Heart left ventricle (tissue), 13 donors: ENCODE data around the gene CAMK2B.

Source experiments
- CTCF ChIP-seq, 12 donors: fragments of 200-600 bp; sonication (generic) in 4 of 12; IDR thresholded peaks; one replicate each; pipeline versions ENCODE4 v1.5.0 to v1.8.0; 2018 to 2022; ENCODE audit warnings: antibody characterized with exemption in 12 of 12, mild to moderate bottlenecking in 5 of 12
- POLR2A ChIP-seq, 2 donors: fragments of 450-650 bp; IDR thresholded peaks; one replicate each; pipeline ENCODE4 v1.6.1; 2017; ENCODE audit warnings: antibody characterized with exemption in 2 of 2, mild to moderate bottlenecking in 2 of 2, moderate library complexity in 2 of 2
- donor health status: ischemic (EF 13 %, LVEDD 7.1; RV severe dilation, severe dysfunction).
- donor health status: DM: no; HTN: yes; CAD: no.
- donor health status: DM: no; HTN: no; CAD: no.
- donor health status: ischemic (EF 25% LVEDD 6.9; RV normal size, moderate dysfunction).
- donor health status: ischemic (EF 25% LVEDD 5.7; RV mildly dilated, moderate dysfunction).
- donor health status: ischemic (EF 35%, LVEDD 5.7; RV mildly dilated, moderate dysfunction).
- donor health status: nonischemic (EF 11% LVEDD 7.7; RV severe dilation, severe dysfunction).
- donor health status: DM: yes; HTN: yes; CAD: no.
- donor health status: PGD.
- donor health status: ischemic (EF 29% LVEDD 5.4; RV normal size, mild dysfunction).
- donor health status: nonischemic (EF 23%, LVEDD 6.1; RV moderate dilation, normal function).

GRCh38 chr7:44286618-44287487 is 38.5 kb downstream of the CAMK2B start:
- no peak for TF ChIP-seq CTCF (IDR thresholded peaks at IDR 0.05)
- TF ChIP-seq POLR2A (IDR thresholded peaks at IDR 0.05), result no peak
